Epidermal melanocyte (primary cell): Measurements from ENCODE around the gene SLC51A.
"Not testable (repeated sequence)": the region's sequence is repeated elsewhere in the genome, so short reads cannot be mapped to it uniquely, and the experiment has no call there.

ENCODE experiments used
- DNase-seq: peaks from one replicate; pipeline ENCODE4 v3.0.0; 2011; ENCODE audit warnings: low spot score; ENCODE audit not compliant: insufficient read length

SLC51A gene

GRCh38 chr3:196238612-196239560 lies 22.6 kb downstream of the SLC51A start:
- DNase-seq, result no peak

GRCh38 chr3:196240424-196240823 lies 24.1 kb downstream of the SLC51A start:
- DNase-seq, result no peak

- DNase-seq, result no peak
Observed at GRCh38 chr3:196241704-196242103, 25.4 kb downstream of the SLC51A start.

- not testable (repeated sequence) for DNase-seq
Observed at GRCh38 chr3:196244166-196244565, 27.8 kb downstream of the SLC51A start.

- no peak for DNase-seq
Observed at GRCh38 chr3:196246612-196247308, 30.4 kb downstream of the SLC51A start.

GRCh38 chr3:196251918-196252317 lies 35.6 kb downstream of the SLC51A start:
- no peak for DNase-seq

GRCh38 chr3:196254376-196255283 lies 38.3 kb downstream of the SLC51A start:
- no peak for DNase-seq

GRCh38 chr3:196255776-196256175 lies 39.4 kb downstream of the SLC51A start:
- DNase-seq, result no peak

- DNase-seq, result no peak
Observed at GRCh38 chr3:196260784-196261183, 44.5 kb downstream of the SLC51A start.

- DNase-seq, result no peak
Observed at GRCh38 chr3:196263819-196264218, 47.5 kb downstream of the SLC51A start.

GRCh38 chr3:196268284-196269163 lies 52.2 kb downstream of the SLC51A start:
- DNase-seq, result no peak

GRCh38 chr3:196270499-196270898 lies 54.2 kb downstream of the SLC51A start:
- no peak for DNase-seq

- no peak for DNase-seq
Observed at GRCh38 chr3:196272826-196273225, 56.5 kb downstream of the SLC51A start.

GRCh38 chr3:196273655-196274054 lies 57.3 kb downstream of the SLC51A start:
- DNase-seq, result no peak

GRCh38 chr3:196274585-196274984 lies 58.3 kb downstream of the SLC51A start:
- DNase-seq, result no peak

- no peak for DNase-seq
Observed at GRCh38 chr3:196275126-196275525, 58.8 kb downstream of the SLC51A start.

- DNase-seq, result no peak
Observed at GRCh38 chr3:196280689-196281440, 64.5 kb downstream of the SLC51A start.

GRCh38 chr3:196281962-196282361 lies 65.6 kb downstream of the SLC51A start:
- no peak for DNase-seq
